Neuron (in vitro differentiated cells): ENCODE data around the gene CLK2.
"Not testable (repeated sequence)": the region's sequence is repeated elsewhere in the genome, so short reads cannot be mapped to it uniquely, and the experiment has no call there.

Experiments
- H2AFZ ChIP-seq: one replicate; pipeline ENCODE4 v1.6.1; 2013; ENCODE audit warnings: low read depth, mild to moderate bottlenecking, inconsistent platforms, low read length, moderate library complexity
- H3K27me3 ChIP-seq: one replicate; pipeline ENCODE4 v1.6.1; 2013; ENCODE audit warnings: low read length; ENCODE audit not compliant: insufficient read depth
- H3K36me3 ChIP-seq: one replicate; pipeline ENCODE4 v1.6.1; 2013; ENCODE audit warnings: low read length; ENCODE audit not compliant: insufficient read depth
- H3K4me1 ChIP-seq: one replicate; pipeline ENCODE4 v1.6.1; 2013; ENCODE audit warnings: low read length; ENCODE audit not compliant: insufficient read depth
- H3K4me3 ChIP-seq: 2 replicates; pipeline ENCODE4 v1.5.1; 2013; ENCODE audit warnings: mild to moderate bottlenecking, low read length, moderate library complexity
- H3K9me3 ChIP-seq: one replicate; pipeline ENCODE4 v1.6.1; 2013; ENCODE audit warnings: low read length

CLK2 gene

GRCh38 chr1:155253797-155254196 lies 19.5 kb downstream of the CLK2 start:
- H3K4me1 ChIP-seq, result peaks cover 22% of the 10 kb centered on the region
- no peak overlapping the region for H2AFZ ChIP-seq
- H3K36me3 ChIP-seq, result peaks cover 11% of the 10 kb centered on the region
- H3K9me3 ChIP-seq, result no peaks in the 10 kb centered on the region
- H3K27me3 ChIP-seq, result no peaks in the 10 kb centered on the region
- H3K4me3 ChIP-seq, result peak overlapping the region; percentile 64

- Histone ChIP-seq H3K36me3 (peaks cover 7% of the 10 kb centered on the region), H3K4me3 (no peak overlapping the region)
These were observed 20.1 kb downstream of the CLK2 start for GRCh38 chr1:155253208-155253607.

GRCh38 chr1:155251566-155251965 lies 21.7 kb downstream of the CLK2 start:
- H2AFZ ChIP-seq, result no peak overlapping the region
- peaks cover 11% of the 10 kb centered on the region for H3K36me3 ChIP-seq
- no peaks in the 10 kb centered on the region for H3K9me3 ChIP-seq

More at GRCh38 chr1:155253208-155253607, 20.1 kb downstream of the CLK2 start:
- H3K27me3 ChIP-seq, result no peaks in the 10 kb centered on the region
- H3K4me1 ChIP-seq, result peaks cover 22% of the 10 kb centered on the region
- H2AFZ ChIP-seq, result no peak overlapping the region
- H3K9me3 ChIP-seq, result no peaks in the 10 kb centered on the region

GRCh38 chr1:155250633-155251449 lies 22.5 kb downstream of the CLK2 start:
- H3K9me3 ChIP-seq, result no peaks in the 10 kb centered on the region
- H3K4me1 ChIP-seq, result peaks cover 22% of the 10 kb centered on the region
- no peaks in the 10 kb centered on the region for H3K27me3 ChIP-seq
- no peak overlapping the region for H2AFZ ChIP-seq
- peaks cover 13% of the 10 kb centered on the region for H3K36me3 ChIP-seq
- H3K4me3 ChIP-seq, result no peak overlapping the region

More at GRCh38 chr1:155251566-155251965, 21.7 kb downstream of the CLK2 start:
- no peak overlapping the region for H3K4me3 ChIP-seq
- no peaks in the 10 kb centered on the region for H3K27me3 ChIP-seq
- H3K4me1 ChIP-seq, result peaks cover 22% of the 10 kb centered on the region

GRCh38 chr1:155250246-155250632 lies 23.1 kb downstream of the CLK2 start:
- Histone ChIP-seq H3K36me3 (peaks cover 13% of the 10 kb centered on the region), H3K4me3 (no peak overlapping the region), H3K4me1 (peaks cover 23% of the 10 kb centered on the region)

GRCh38 chr1:155247667-155248553 lies 25.4 kb downstream of the CLK2 start:
- peaks cover 17% of the 10 kb centered on the region for H3K4me1 ChIP-seq
- H3K36me3 ChIP-seq, result peaks cover 13% of the 10 kb centered on the region
- no peak overlapping the region for H2AFZ ChIP-seq
- H3K4me3 ChIP-seq, result no peak overlapping the region
- H3K27me3 ChIP-seq, result no peaks in the 10 kb centered on the region
- no peaks in the 10 kb centered on the region for H3K9me3 ChIP-seq

More at GRCh38 chr1:155250246-155250632, 23.1 kb downstream of the CLK2 start:
- no peaks in the 10 kb centered on the region for H3K9me3 ChIP-seq
- no peaks in the 10 kb centered on the region for H3K27me3 ChIP-seq
- no peak overlapping the region for H2AFZ ChIP-seq

- not testable (repeated sequence) for H3K9me3 ChIP-seq, H3K27me3 ChIP-seq, H2AFZ ChIP-seq, H3K4me3 ChIP-seq
- Histone ChIP-seq H3K4me1 (peaks cover 17% of the 10 kb centered on the region), H3K36me3 (peaks cover 13% of the 10 kb centered on the region)
These were observed 26.5 kb downstream of the CLK2 start for GRCh38 chr1:155246796-155247195.

GRCh38 chr1:155245163-155245524 lies 28.2 kb downstream of the CLK2 start:
- Histone ChIP-seq H3K36me3 (peaks cover 13% of the 10 kb centered on the region), H3K4me3 (peak overlapping the region; percentile 40), H3K27me3 (no peaks in the 10 kb centered on the region), H3K9me3 (no peaks in the 10 kb centered on the region), H3K4me1 (peaks cover 14% of the 10 kb centered on the region), H2AFZ (peak overlapping the region; percentile 58)

GRCh38 chr1:155244368-155245162 lies 28.7 kb downstream of the CLK2 start:
- Histone ChIP-seq H3K4me3 (peak overlapping the region; percentile 40), H3K9me3 (no peaks in the 10 kb centered on the region), H3K27me3 (no peaks in the 10 kb centered on the region), H3K4me1 (peaks cover 14% of the 10 kb centered on the region), H3K36me3 (peaks cover 13% of the 10 kb centered on the region), H2AFZ (peak overlapping the region; percentile 58)

GRCh38 chr1:155242805-155243358 lies 30.4 kb downstream of the CLK2 start:
- Histone ChIP-seq H3K9me3 (no peaks in the 10 kb centered on the region), H2AFZ (no peak overlapping the region), H3K4me3 (peak overlapping the region; percentile 40), H3K4me1 (peaks cover 14% of the 10 kb centered on the region), H3K27me3 (no peaks in the 10 kb centered on the region), H3K36me3 (peaks cover 13% of the 10 kb centered on the region)

- peaks cover 14% of the 10 kb centered on the region for H3K4me1 ChIP-seq
- H3K36me3 ChIP-seq, result peaks cover 8% of the 10 kb centered on the region
- no peak overlapping the region for H3K4me3 ChIP-seq
- no peak overlapping the region for H2AFZ ChIP-seq
- H3K27me3 ChIP-seq, result no peaks in the 10 kb centered on the region
- no peaks in the 10 kb centered on the region for H3K9me3 ChIP-seq
These were observed 31.5 kb downstream of the CLK2 start for GRCh38 chr1:155241841-155242264.

GRCh38 chr1:155241069-155241679 lies 32.1 kb downstream of the CLK2 start:
- Histone ChIP-seq H3K36me3 (peaks cover 8% of the 10 kb centered on the region), H3K9me3 (no peaks in the 10 kb centered on the region), H3K4me3 (peak overlapping the region; percentile 42), H2AFZ (no peak overlapping the region), H3K27me3 (no peaks in the 10 kb centered on the region), H3K4me1 (peaks cover 14% of the 10 kb centered on the region)
